PFSK-1 (cell line): Measurements from ENCODE around the gene ADORA3.

Experiments used
- FOXP2 ChIP-seq: optimal IDR thresholded peaks from 2 replicates; pipeline ENCODE3; 2011; ENCODE audit warnings: borderline replicate concordance, control low read depth, inconsistent platforms; ENCODE audit not compliant: insufficient read depth; ENCODE audit errors: extremely low read length, extremely low read depth
- POLR2AphosphoS5 ChIP-seq: IDR thresholded peaks from 2 replicates; pipeline ENCODE4 v1.6.1; 2012; ENCODE audit warnings: low read depth, mild to moderate bottlenecking, control low read depth, low read length, moderate library complexity
- REST ChIP-seq, 2 experiments: IDR thresholded peaks; 2 replicates each; pipeline versions ENCODE4 v1.6.1 to v1.8.0; 2011 to 2012; ENCODE audit warnings: low read depth in 2 of 2, low read length in 2 of 2, control low read depth in 1 of 2, inconsistent platforms in 1 of 2, mild to moderate bottlenecking in 1 of 2, moderate library complexity in 1 of 2; ENCODE audit not compliant: insufficient read depth in 1 of 2
- SIN3A ChIP-seq: IDR thresholded peaks from 2 replicates; pipeline ENCODE4 v1.6.1; 2012; ENCODE audit warnings: mild to moderate bottlenecking, low read length, moderate library complexity, borderline replicate concordance; ENCODE audit not compliant: insufficient read depth
- TAF1 ChIP-seq: IDR thresholded peaks from 2 replicates; pipeline ENCODE4 v1.6.1; 2012; ENCODE audit warnings: low read length, control low read depth, borderline replicate concordance; ENCODE audit not compliant: insufficient read depth

GRCh38 chr1:111483876-111484275, 19.6 kb downstream of the ADORA3 start:
- TF ChIP-seq SIN3A (no peak), TAF1 (no peak), POLR2AphosphoS5 (no peak), REST (IDR thresholded peaks at IDR 0.05; ENCODE audit: insufficient read depth in 1 of 2, low read depth in 2 of 2, low read length in 2 of 2) (no peak), FOXP2 (no peak)
